GM21447 (cell line): ENCODE measurements around the gene TRIM26.
"Not testable (repeated sequence)": the region's sequence is repeated elsewhere in the genome, so short reads cannot be mapped to it uniquely, and the experiment has no call there.

Source experiments
- ATAC-seq: cut with Tn5 transposase; IDR thresholded peaks from one replicate; pipeline ENCODE4 v1.9.1; 2021; ENCODE audit not compliant: unreplicated experiment

Gene TRIM26

DNA sequence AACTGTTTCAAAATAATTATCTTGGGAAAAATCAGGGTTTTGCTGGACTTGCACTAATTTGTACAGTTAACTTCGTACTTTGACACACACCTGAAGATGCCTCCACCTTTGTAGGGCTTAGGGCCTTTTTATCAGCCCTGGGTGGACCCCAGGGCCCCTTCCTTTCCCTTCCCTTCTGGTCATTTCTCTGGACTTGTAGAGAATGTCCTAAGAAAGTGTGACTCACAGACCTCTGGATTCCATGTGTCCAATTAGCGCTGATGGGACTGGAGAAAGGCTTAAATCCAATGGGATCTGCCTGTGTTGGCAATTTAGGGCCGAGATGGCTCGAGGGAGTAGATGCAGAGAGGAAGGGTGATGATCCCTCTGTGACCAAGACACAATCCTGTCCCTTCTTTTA, 40.5 kb downstream of the TRIM26 start:
- no peak for ATAC-seq

DNA sequence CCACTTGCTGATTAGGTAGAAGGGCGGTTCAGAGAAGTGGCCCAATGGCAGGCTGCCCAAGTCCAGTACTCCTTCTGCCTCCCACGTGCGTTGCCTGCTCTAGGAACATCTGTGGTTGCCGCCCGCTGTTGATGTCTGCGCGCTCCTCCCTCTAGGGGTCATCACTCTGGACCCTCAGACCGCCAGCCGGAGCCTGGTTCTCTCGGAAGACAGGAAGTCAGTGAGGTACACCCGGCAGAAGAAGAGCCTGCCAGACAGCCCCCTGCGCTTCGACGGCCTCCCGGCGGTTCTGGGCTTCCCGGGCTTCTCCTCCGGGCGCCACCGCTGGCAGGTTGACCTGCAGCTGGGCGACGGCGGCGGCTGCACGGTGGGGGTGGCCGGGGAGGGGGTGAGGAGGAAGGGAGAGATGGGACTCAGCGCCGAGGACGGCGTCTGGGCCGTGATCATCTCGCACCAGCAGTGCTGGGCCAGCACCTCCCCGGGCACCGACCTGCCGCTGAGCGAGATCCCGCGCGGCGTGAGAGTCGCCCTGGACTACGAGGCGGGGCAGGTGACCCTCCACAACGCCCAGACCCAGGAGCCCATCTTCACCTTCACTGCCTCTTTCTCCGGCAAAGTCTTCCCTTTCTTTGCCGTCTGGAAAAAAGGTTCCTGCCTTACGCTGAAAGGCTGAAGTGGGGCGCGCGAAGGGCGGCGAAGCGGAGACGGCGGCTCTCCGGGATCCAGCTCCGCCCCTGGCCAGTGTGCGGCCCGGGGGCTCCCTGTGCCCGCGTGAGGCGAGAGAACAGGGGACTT, 41.3 kb downstream of the TRIM26 start:
- no peak for ATAC-seq

GRCh38 chr6:30169658-30170614, 43.3 kb downstream of the TRIM26 start:
- ATAC-seq = no peak

- ATAC-seq = no peak
Observed at GRCh38 chr6:30168741-30169140, 44.5 kb downstream of the TRIM26 start.

DNA sequence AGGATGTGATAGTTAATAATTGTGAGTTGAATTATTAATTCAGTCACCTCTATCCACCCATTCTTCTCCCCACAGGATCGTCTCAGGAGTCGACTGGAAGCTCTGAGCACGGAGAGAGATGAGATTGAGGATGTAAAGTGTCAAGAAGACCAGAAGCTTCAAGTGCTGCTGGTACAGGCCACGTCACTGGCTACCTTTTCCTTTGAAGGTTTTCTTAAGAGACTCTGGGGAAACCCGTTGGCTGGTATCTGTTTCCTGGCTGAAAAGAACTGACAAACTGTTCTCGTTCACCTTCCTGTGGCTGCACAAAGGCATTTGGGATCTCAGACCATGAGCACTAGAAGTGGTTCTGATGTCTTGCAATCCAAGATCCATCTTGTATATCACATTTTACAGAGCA, 46.1 kb downstream of the TRIM26 start:
- no peak for ATAC-seq

GRCh38 chr6:30165238-30165637, 48.0 kb downstream of the TRIM26 start:
- ATAC-seq = not testable (repeated sequence)

- no peak for ATAC-seq
Observed at GRCh38 chr6:30164714-30165113, 48.5 kb downstream of the TRIM26 start.

GRCh38 chr6:30163918-30164654, 49.1 kb downstream of the TRIM26 start:
- no peak for ATAC-seq

GRCh38 chr6:30163090-30163917, 49.9 kb downstream of the TRIM26 start, which contains the start of gene TRIM15:
TRIM15 (plus strand) TSS chr6:30163546; CDS start chr6:30163685, 139 bp downstream.
- no peak for ATAC-seq

DNA sequence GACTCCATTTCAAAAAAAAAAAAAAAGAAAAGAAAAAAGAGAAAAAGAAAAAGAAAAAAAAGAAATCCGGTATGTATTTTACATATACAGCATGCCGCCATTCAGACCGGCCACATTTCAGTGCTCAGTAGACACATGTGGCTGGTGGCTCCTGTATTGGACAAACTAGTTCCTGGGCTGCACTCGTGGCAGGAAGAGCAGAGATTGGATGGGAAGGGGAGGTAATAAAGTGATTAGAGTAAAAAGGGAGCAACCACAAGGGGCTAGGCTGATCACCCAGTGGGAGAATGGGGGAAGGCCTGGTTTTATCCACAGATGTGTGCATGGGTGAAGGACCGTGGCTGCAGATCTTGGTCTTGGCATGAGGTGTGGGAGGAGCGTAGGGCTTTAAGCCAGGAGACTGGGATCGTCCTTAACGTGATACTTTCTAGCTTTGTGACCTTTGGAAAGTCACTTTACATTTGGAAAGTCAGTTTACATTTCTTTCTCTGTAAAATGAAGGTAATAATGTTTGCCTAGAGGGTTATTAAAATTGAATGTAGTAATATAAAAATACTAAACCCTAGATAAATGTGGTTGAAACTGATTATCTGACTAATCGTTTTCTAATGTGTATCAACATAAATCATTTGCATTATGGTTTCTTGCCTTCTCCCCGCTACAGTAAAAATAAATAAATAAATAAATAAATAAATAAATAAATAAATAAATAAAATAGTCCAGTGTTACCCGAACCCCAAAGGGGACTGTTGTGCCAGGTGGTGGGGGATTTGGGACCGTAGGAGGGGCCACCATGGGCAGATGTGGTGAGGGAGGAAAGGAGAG, 50.7 kb downstream of the TRIM26 start:
- no peak for ATAC-seq

- ATAC-seq = no peak
Observed at GRCh38 chr6:30160785-30161531, 52.2 kb downstream of the TRIM26 start, which contains the start of gene TRIM10. TRIM10 (minus strand) TSS chr6:30161211; CDS start chr6:30160858, 353 bp downstream.

DNA sequence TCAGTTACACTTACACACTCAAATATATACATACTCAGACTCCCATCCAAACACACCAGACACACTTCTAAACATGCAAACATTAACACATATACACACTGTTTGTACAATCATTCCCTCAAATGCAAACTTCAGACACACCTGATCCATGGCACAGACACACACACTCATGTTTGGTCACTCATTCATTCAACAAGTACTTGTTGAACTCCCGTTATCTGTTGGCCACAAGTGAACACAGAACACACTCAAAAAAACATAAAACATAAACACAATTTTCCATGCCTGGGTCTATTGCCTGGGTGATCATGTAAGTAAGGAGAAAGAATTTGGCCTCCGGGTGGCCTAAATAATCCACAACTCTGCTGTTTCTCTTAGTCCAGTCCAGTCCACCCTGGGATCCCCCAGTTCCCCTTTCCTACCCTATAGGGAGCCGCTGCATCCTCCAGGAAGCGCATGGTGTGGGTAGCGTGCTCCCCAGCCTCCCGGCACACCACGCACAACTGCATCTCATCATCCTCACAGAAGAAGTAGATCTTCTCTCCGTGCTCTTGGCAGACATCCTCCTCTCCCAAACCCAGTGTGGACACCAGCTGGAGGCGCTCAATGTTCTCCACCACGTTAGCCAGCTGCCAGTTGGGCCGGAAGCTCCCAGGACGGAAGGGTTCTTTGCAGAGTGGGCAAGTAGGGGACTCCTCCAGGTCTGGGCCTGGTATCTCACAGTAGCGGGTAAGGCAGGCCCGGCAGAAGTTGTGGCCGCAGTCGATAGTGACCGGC, 53.0 kb downstream of the TRIM26 start:
- no peak for ATAC-seq

DNA sequence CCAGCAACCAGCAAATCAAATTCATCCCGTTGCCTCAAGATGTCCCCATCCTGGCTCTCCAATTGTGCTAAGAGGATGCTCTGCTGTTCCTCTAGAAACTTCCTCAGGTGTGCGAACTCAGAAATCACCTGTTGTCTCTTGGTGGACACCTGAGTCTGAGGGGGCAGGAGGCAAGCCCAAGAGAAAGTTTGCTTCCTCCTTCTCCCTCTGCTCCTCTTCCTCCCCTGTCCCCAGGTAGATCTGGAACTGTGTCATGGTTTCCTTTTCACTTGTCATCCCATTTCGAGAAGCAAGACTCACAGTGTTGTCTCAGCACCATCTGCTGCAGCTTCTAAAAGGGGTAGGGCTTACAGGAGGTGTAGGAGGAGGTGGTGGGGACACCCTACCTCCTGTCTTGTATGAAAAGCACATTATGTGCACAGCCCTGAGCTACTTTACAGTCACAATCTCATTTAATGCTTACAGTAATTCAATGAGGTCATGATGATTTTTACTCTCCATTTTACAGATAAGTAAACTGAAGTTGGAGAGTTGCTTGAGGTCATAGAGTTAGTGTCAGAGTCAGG, 54.6 kb downstream of the TRIM26 start:
- ATAC-seq = no peak

DNA sequence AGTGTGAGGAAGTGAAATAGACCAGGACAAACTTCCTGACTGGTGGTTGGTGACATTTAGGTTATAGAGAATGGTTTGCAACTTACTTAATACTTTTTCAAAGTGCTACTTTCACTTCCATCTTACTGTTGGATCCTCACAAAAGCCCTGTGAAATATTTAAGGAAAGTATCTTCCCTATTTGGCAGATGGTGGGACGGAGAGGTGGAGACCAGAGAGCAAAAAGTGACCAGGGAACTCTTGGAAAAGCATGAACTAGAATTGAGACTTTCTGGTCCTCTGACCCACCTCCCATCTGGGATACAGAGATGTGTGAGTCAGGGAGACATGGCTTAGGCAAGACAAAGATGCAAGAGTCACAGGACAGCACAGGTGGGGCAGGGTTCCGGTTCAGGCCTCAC, 55.2 kb downstream of the TRIM26 start:
- ATAC-seq = no peak

- ATAC-seq = no peak
Observed at GRCh38 chr6:30157581-30157980, 55.6 kb downstream of the TRIM26 start.

GRCh38 chr6:30156774-30157173, 56.4 kb downstream of the TRIM26 start:
- ATAC-seq = no peak

- no peak for ATAC-seq
Observed at GRCh38 chr6:30156262-30156599, 57.0 kb downstream of the TRIM26 start.
